ENCODE measurements around the gene SPATA17. TPM values are rescaled to one million over a fixed set of nuclear protein-coding genes. Genes with fewer than 3 reads are reported as not detected.

Gene SPATA17
- polyA plus RNA-seq, 1 of the 3 experiments (the other 2 are of a cell fraction), result 1.2 TPM

GRCh38 chr1:217897100-217897499, 266.0 kb downstream of the SPATA17 start:
- no peak overlapping the region for H2AFZ ChIP-seq (ENCODE audit: low read depth)
- H3K27ac ChIP-seq (ENCODE audit: low read depth in 2 of 2, low read length in 1 of 2), result peak overlapping the region in 1 of 2 experiments; percentile 41; a peak in 1 of 4 replicates
- H3K4me1 ChIP-seq (ENCODE audit: control insufficient read depth in 1 of 2, insufficient read depth in 2 of 2, low read depth in 1 of 2, low read length in 1 of 2), result peaks cover 0 to 12% of the 10 kb centered on the region in 2 experiments; a peak in 3 of 4 replicates
- no peaks in the 10 kb centered on the region for H3K9me2 ChIP-seq
- POLR2A ChIA-PET, result no interaction called here
- no peak for DNase-seq
- H3K4me3 ChIP-seq (ENCODE audit: low read depth in 2 of 2, low read length in 1 of 2), result no peak overlapping the region
- H3K79me2 ChIP-seq (ENCODE audit: insufficient read depth), result no peaks in the 10 kb centered on the region
- TF ChIP-seq EP300 (IDR thresholded peaks at IDR 0.05; ENCODE audit: borderline replicate concordance in 1 of 2, low read depth in 1 of 2, low read length in 1 of 2) (peak in 1 of 2 experiments; percentile 13; a peak in 1 of 4 replicates), NFIC (IDR thresholded peaks at IDR 0.05; ENCODE audit: borderline replicate concordance) (peak; percentile 53), FOXM1 (IDR thresholded peaks at IDR 0.05; ENCODE audit: low read depth) (no peak)
- TF ChIP-seq, protein P1, sequence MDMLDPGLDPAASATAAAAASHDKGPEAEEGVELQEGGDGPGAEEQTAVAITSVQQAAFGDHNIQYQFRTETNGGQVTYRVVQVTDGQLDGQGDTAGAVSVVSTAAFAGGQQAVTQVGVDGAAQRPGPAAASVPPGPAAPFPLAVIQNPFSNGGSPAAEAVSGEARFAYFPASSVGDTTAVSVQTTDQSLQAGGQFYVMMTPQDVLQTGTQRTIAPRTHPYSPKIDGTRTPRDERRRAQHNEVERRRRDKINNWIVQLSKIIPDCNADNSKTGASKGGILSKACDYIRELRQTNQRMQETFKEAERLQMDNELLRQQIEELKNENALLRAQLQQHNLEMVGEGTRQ (IDR thresholded peaks at IDR 0.05; ENCODE audit: borderline replicate concordance, low read depth, low read length), result no peak
- TF ChIP-seq, protein P2, sequence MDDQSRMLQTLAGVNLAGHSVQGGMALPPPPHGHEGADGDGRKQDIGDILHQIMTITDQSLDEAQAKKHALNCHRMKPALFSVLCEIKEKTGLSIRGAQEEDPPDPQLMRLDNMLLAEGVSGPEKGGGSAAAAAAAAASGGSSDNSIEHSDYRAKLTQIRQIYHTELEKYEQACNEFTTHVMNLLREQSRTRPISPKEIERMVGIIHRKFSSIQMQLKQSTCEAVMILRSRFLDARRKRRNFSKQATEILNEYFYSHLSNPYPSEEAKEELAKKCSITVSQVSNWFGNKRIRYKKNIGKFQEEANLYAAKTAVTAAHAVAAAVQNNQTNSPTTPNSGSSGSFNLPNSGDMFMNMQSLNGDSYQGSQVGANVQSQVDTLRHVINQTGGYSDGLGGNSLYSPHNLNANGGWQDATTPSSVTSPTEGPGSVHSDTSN (IDR thresholded peaks at IDR 0.05), result peak; percentile 6; the same call in 1 of the 2 replicates
- H3K4me2 ChIP-seq, result no peak overlapping the region
- H4K20me1 ChIP-seq (ENCODE audit: insufficient read depth), result no peaks in the 10 kb centered on the region
- H3K36me3 ChIP-seq (replicated peaks in 1 of 2; ENCODE audit: control insufficient read depth in 1 of 2, insufficient read depth in 2 of 2, low read length in 1 of 2), result no peaks in the 10 kb centered on the region
- CTCF ChIA-PET, result no interaction called here
- no peaks in the 10 kb centered on the region for H3K9me3 ChIP-seq
- 53% methylated on average over 2 of the region's 2 CpGs for WGBS (ENCODE audit: low lambda C conversion rate)
- H3K9ac ChIP-seq, result no peak overlapping the region
- no peaks in the 10 kb centered on the region for H3K27me3 ChIP-seq (ENCODE audit: insufficient read depth)
- peaks cover 15% of the 10 kb centered on the region for H3F3A ChIP-seq (replicated peaks; ENCODE audit: insufficient read depth)

DNA sequence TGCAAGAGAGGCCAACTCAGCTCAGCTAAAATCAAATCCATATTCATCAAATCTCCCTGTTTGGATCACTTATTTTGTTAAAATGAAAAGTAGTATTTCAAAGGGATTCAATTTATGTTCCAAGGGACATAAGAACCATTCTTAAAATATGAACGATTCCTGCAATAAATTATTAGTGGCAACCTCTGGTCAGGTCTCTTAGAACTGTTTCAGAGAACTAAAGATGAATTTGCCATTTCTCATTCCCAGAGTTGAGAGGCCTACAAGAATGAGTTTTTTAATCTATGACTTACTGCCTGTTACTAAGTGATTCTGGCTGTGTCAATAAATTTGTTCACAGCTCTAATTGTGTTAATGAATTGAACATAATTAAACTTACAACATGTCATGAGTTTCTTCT, 268.5 kb downstream of the SPATA17 start:
- no peak overlapping the region for H3K27ac ChIP-seq (ENCODE audit: low read depth in 2 of 2, low read length in 1 of 2)
- no peak for DNase-seq
- POLR2A ChIA-PET, result no interaction called here

More for the DNA sequence above, 268.5 kb downstream of the SPATA17 start:
- no peaks in the 10 kb centered on the region for H3K9me3 ChIP-seq
- H3K9me2 ChIP-seq, result no peaks in the 10 kb centered on the region
- H2AFZ ChIP-seq (ENCODE audit: low read depth), result no peak overlapping the region
- no peaks in the 10 kb centered on the region for H4K20me1 ChIP-seq (ENCODE audit: insufficient read depth)
- no peak overlapping the region for H3K4me2 ChIP-seq
- CTCF ChIA-PET, result no interaction called here
- H3K4me1 ChIP-seq (ENCODE audit: control insufficient read depth in 1 of 2, insufficient read depth in 2 of 2, low read depth in 1 of 2, low read length in 1 of 2), result peaks cover 0 to 9% of the 10 kb centered on the region in 2 experiments; a peak in 2 of 4 replicates
- WGBS (ENCODE audit: low lambda C conversion rate), result 61% methylated on average over 1 of the region's 1 CpG
- peaks cover 3% of the 10 kb centered on the region for H3F3A ChIP-seq (replicated peaks; ENCODE audit: insufficient read depth)
- H3K9ac ChIP-seq, result no peak overlapping the region
- no peak for TF ChIP-seq RCOR1 (IDR thresholded peaks at IDR 0.05; ENCODE audit: low read length)
- TF ChIP-seq TAF1 (IDR thresholded peaks at IDR 0.05; ENCODE audit: borderline replicate concordance, low read depth, low read length), result no peak
- TF ChIP-seq, protein P3, sequence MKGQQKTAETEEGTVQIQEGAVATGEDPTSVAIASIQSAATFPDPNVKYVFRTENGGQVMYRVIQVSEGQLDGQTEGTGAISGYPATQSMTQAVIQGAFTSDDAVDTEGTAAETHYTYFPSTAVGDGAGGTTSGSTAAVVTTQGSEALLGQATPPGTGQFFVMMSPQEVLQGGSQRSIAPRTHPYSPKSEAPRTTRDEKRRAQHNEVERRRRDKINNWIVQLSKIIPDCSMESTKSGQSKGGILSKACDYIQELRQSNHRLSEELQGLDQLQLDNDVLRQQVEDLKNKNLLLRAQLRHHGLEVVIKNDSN (IDR thresholded peaks at IDR 0.05; ENCODE audit: borderline replicate concordance, low read depth), result no peak
- TF ChIP-seq FOXM1 (IDR thresholded peaks at IDR 0.05; ENCODE audit: low read depth), result no peak
- no peak for TF ChIP-seq MEF2A (IDR thresholded peaks at IDR 0.05; ENCODE audit: borderline replicate concordance, low read depth)
- TF ChIP-seq EP300 (IDR thresholded peaks at IDR 0.05; ENCODE audit: borderline replicate concordance in 1 of 2, low read depth in 1 of 2, low read length in 1 of 2), result no peak
- TF ChIP-seq SMC3 (IDR thresholded peaks at IDR 0.05; ENCODE audit: low read depth, low read length), result no peak
- TF ChIP-seq, protein P4, sequence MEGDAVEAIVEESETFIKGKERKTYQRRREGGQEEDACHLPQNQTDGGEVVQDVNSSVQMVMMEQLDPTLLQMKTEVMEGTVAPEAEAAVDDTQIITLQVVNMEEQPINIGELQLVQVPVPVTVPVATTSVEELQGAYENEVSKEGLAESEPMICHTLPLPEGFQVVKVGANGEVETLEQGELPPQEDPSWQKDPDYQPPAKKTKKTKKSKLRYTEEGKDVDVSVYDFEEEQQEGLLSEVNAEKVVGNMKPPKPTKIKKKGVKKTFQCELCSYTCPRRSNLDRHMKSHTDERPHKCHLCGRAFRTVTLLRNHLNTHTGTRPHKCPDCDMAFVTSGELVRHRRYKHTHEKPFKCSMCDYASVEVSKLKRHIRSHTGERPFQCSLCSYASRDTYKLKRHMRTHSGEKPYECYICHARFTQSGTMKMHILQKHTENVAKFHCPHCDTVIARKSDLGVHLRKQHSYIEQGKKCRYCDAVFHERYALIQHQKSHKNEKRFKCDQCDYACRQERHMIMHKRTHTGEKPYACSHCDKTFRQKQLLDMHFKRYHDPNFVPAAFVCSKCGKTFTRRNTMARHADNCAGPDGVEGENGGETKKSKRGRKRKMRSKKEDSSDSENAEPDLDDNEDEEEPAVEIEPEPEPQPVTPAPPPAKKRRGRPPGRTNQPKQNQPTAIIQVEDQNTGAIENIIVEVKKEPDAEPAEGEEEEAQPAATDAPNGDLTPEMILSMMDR (IDR thresholded peaks at IDR 0.05), result no peak
- H3K79me2 ChIP-seq (ENCODE audit: insufficient read depth), result no peaks in the 10 kb centered on the region
- H3K36me3 ChIP-seq (replicated peaks in 1 of 2; ENCODE audit: control insufficient read depth in 1 of 2, insufficient read depth in 2 of 2, low read length in 1 of 2), result no peaks in the 10 kb centered on the region
- no peak overlapping the region for H3K4me3 ChIP-seq (ENCODE audit: low read depth in 2 of 2, low read length in 1 of 2)
- H3K27me3 ChIP-seq (ENCODE audit: insufficient read depth), result no peaks in the 10 kb centered on the region
